GM23338 (cell line): Measurements from ENCODE around the gene CXCL1. TPM values are rescaled to one million over a fixed set of nuclear protein-coding genes. Genes with fewer than 3 reads are reported as not detected.
A peak's percentile ranks its signal among the peaks of the same experiment; 100 is the strongest.

Source experiments
- ATAC-seq: fragments of 200-7000 bp; cut with Tn5 transposase; 3 replicates; pipeline ENCODE4 v1.9.1; 2020
- DNase-seq: peaks from one replicate; pipeline ENCODE4 v3.0.0-alpha.2; 2015; ENCODE audit warnings: low spot score
- H2AFZ ChIP-seq: fragments of 200-600 bp; sonication (generic); 2 replicates; pipeline ENCODE4 v1.8.0; 2016; ENCODE audit warnings: antibody characterized with exemption, mild to moderate bottlenecking, moderate library complexity
- H3F3A ChIP-seq: fragments of 200-600 bp; sonication (generic); replicated peaks from 2 replicates; pipeline ENCODE4 v1.8.0; 2017; ENCODE audit warnings: antibody characterized with exemption, mixed run types, low read depth
- H3K27ac ChIP-seq: fragments of 200-600 bp; sonication (generic); 2 replicates; pipeline ENCODE4 v1.6.1; 2016; ENCODE audit warnings: low read depth
- H3K27me3 ChIP-seq: fragments of 200-600 bp; sonication (generic); 2 replicates; pipeline ENCODE4 v1.8.0; 2016; ENCODE audit warnings: mild to moderate bottlenecking, mixed run types, moderate library complexity; ENCODE audit not compliant: insufficient read depth
- H3K36me3 ChIP-seq: fragments of 200-600 bp; sonication (generic); 2 replicates; pipeline ENCODE4 v1.8.0; 2016; ENCODE audit warnings: mild to moderate bottlenecking; ENCODE audit not compliant: insufficient read depth
- H3K4me1 ChIP-seq: fragments of 200-600 bp; sonication (generic); 2 replicates; pipeline ENCODE4 v1.8.0; 2016; ENCODE audit warnings: mild to moderate bottlenecking, moderate library complexity; ENCODE audit not compliant: insufficient read depth
- H3K4me2 ChIP-seq: fragments of 200-600 bp; sonication (generic); 2 replicates; pipeline ENCODE4 v1.7.1; 2017; ENCODE audit warnings: mixed run types
- H3K4me3 ChIP-seq: fragments of 200-600 bp; sonication (generic); 2 replicates; pipeline ENCODE4 v1.6.1; 2016; ENCODE audit warnings: mixed run types
- H3K79me2 ChIP-seq: fragments of 200-600 bp; sonication (generic); replicated peaks from 2 replicates; pipeline ENCODE4 v1.8.0; 2017; ENCODE audit warnings: mild to moderate bottlenecking; ENCODE audit not compliant: insufficient read depth
- H3K9me2 ChIP-seq: fragments of 200-600 bp; sonication (generic); 2 replicates; pipeline ENCODE4 v1.8.0; 2017; ENCODE audit not compliant: insufficient read depth
- H4K20me1 ChIP-seq: fragments of 200-600 bp; sonication (generic); replicated peaks from 2 replicates; pipeline ENCODE4 v1.8.0; 2017; ENCODE audit warnings: mild to moderate bottlenecking; ENCODE audit not compliant: insufficient read depth
- H3K27ac Mint-ChIP-seq: 2 replicates; pipeline ENCODE4 v1.8.0; 2020; ENCODE audit warnings: inconsistent platforms, mild to moderate bottlenecking, moderate library complexity, mixed read lengths
- H3K27me3 Mint-ChIP-seq: 3 replicates; pipeline ENCODE4 v1.8.0; 2022; ENCODE audit warnings: low read depth, mild to moderate bottlenecking, moderate library complexity, mixed read lengths, inconsistent platforms; ENCODE audit not compliant: insufficient read depth, poor library complexity
- H3K36me3 Mint-ChIP-seq: 3 replicates; pipeline ENCODE4 v1.8.0; 2021; ENCODE audit warnings: low read depth, mild to moderate bottlenecking, inconsistent platforms, moderate library complexity, mixed read lengths
- H3K4me1 Mint-ChIP-seq: 3 replicates; pipeline ENCODE4 v1.8.0; 2020; ENCODE audit warnings: mild to moderate bottlenecking, inconsistent platforms, mixed read lengths
- H3K4me3 Mint-ChIP-seq: 3 replicates; pipeline ENCODE4 v1.8.0; 2021; ENCODE audit warnings: moderate library complexity, mild to moderate bottlenecking, inconsistent platforms, mixed read lengths
- H3K9me3 Mint-ChIP-seq: 3 replicates; pipeline ENCODE4 v1.8.0; 2020; ENCODE audit warnings: moderate library complexity, mild to moderate bottlenecking, inconsistent platforms, mixed read lengths
- NANOG ChIP-seq: IDR thresholded peaks from 2 replicates; pipeline ENCODE4 v1.6.1; 2016; ENCODE audit warnings: antibody characterized with exemption, borderline replicate concordance
- STAT1 ChIP-seq: IDR thresholded peaks from one replicate; pipeline ENCODE4 v1.6.1; 2016; ENCODE audit warnings: antibody characterized with exemption; ENCODE audit not compliant: unreplicated experiment
- ZNF331 ChIP-seq: fragments of 250-450 bp; sonication (Bioruptor Pico); IDR thresholded peaks from 2 replicates; pipeline ENCODE4 v1.5.0; 2020; ENCODE audit warnings: low read depth, mild to moderate bottlenecking, moderate library complexity
- ZNF462 ChIP-seq: fragments of 250-450 bp; sonication (Bioruptor Pico); IDR thresholded peaks from 2 replicates; pipeline ENCODE4 v1.5.0; 2020; ENCODE audit warnings: mild to moderate bottlenecking, moderate library complexity
- polyA plus RNA-seq: library from polyadenylated mRNA; unstranded; fragments of >200 nt; fragmentation: Nextera tagmentation; extraction: Ambion mirVana; gene quantifications from 2 replicates; pipeline ENCODE4 v1.2.1, GENCODE V29; 2016
- total RNA-seq: library from RNA; depleted of rRNA; stranded (reverse); fragments of >200 nt; shearing (Covaris generic); gene quantifications from 2 replicates; pipeline ENCODE4 v1.2.3, GENCODE V29; 2014

The CXCL1 gene
- total and polyA plus RNA-seq, 2 experiments from 2014 or later = 1.6 to 2.5 TPM

GRCh38 chr4:73891326-73891725, 22.1 kb downstream of the CXCL1 start (continued):
- TF ChIP-seq ZNF462 (no peak), NANOG (no peak)

- no peaks in the 10 kb centered on the region for H3K9me2 ChIP-seq
- H3K4me3 ChIP-seq = no peak overlapping the region
- Mint-ChIP-seq H3K4me1 (peaks cover 6% of the 10 kb centered on the region; the same call in 2 of the 3 replicates), H3K27ac (no peak overlapping the region), H3K9me3 (no peaks in the 10 kb centered on the region), H3K4me3 (no peak overlapping the region), H3K27me3 (no peaks in the 10 kb centered on the region), H3K36me3 (no peaks in the 10 kb centered on the region)
- no peak overlapping the region for H2AFZ ChIP-seq
- no peaks in the 10 kb centered on the region for H3K36me3 ChIP-seq
- H4K20me1 ChIP-seq = no peaks in the 10 kb centered on the region
- H3K27ac ChIP-seq = no peak overlapping the region
- H3F3A ChIP-seq = no peaks in the 10 kb centered on the region
- ATAC-seq = no peak
- no peak for DNase-seq
- no peaks in the 10 kb centered on the region for H3K4me1 ChIP-seq
- TF ChIP-seq ZNF331 (CRISPR knock-in tag) = no peak
- H3K79me2 ChIP-seq = no peaks in the 10 kb centered on the region
- H3K27me3 ChIP-seq = no peaks in the 10 kb centered on the region
- H3K4me2 ChIP-seq = no peak overlapping the region
Observed at GRCh38 chr4:73891739-73892405, 22.7 kb downstream of the CXCL1 start.

GRCh38 chr4:73892966-73893365, 23.8 kb downstream of the CXCL1 start:
- Histone ChIP-seq H3K27ac (no peak overlapping the region), H3K79me2 (no peaks in the 10 kb centered on the region), H3K36me3 (no peaks in the 10 kb centered on the region), H3F3A (no peaks in the 10 kb centered on the region), H3K4me2 (no peak overlapping the region), H2AFZ (no peak overlapping the region), H3K4me1 (no peaks in the 10 kb centered on the region), H3K9me2 (no peaks in the 10 kb centered on the region), H3K4me3 (no peak overlapping the region), H4K20me1 (no peaks in the 10 kb centered on the region), H3K27me3 (no peaks in the 10 kb centered on the region)
- H3K27ac Mint-ChIP-seq = no peak overlapping the region
- ATAC-seq (no peak), DNase-seq (peak; percentile 5)
- peaks cover 3% of the 10 kb centered on the region; the same call in 1 of the 3 replicates for H3K4me1 Mint-ChIP-seq
- no peaks in the 10 kb centered on the region for H3K27me3 Mint-ChIP-seq
- no peaks in the 10 kb centered on the region for H3K9me3 Mint-ChIP-seq
- H3K36me3 Mint-ChIP-seq = no peaks in the 10 kb centered on the region
- H3K4me3 Mint-ChIP-seq = no peak overlapping the region
- TF ChIP-seq NANOG = no peak
- no peak for TF ChIP-seq STAT1
